Hindlimb muscle (tissue), 1 donor: Measurements from ENCODE around the gene OR13J1. TPM values are rescaled to one million over a fixed set of nuclear protein-coding genes. Genes with fewer than 3 reads are reported as not detected.

Source experiments
- DNase-seq: peaks from one replicate; pipeline ENCODE4 v3.0.0-alpha.2; 2013
- polyA plus RNA-seq: library from polyadenylated mRNA; unstranded; fragments of 120-200 nt; gene quantifications from one replicate; pipeline ENCODE4 v1.2.1, GENCODE V29; 2013; ENCODE audit not compliant: insufficient read length

The OR13J1 gene
- polyA plus RNA-seq, 1 donor: not detected

- DNase-seq: no peak
Observed at GRCh38 chr9:35856882-35857281, 13.3 kb downstream of the OR13J1 start.

- DNase-seq: no peak
Observed at GRCh38 chr9:35856206-35856605, 14.0 kb downstream of the OR13J1 start.

DNA sequence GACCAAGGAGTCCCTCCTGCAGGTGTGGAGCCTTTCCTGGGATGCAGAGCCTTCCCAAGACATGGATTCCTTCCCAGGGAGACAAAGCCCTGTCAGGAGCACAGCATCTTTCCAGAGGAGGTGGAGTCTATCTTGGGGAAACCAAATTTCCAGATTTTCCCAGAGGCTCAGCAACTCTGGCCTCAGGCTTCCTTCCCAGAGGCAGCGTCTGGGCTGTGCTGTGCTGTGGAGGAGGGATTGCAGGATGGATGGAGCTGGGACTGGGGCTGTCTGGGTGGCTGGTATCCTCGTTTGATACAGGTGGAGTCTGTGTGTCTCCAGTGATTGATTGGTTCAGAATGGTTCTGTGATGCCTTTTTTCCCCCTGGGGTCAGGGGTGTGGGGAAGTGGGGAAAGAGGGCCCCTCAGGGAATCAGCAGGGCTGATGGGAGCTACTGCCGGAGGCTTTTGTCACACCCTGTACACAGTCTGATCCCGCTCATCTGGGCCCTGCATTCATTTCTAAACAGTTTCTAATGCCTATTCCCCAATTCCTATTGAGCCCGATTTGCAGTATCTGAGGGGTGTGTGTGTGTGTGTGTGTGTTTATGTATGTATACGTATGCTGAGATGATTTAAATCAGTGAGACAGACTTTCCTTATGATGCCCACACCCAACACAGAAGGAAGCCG lies 16.0 kb downstream of the OR13J1 start:
- DNase-seq: no peak

DNA sequence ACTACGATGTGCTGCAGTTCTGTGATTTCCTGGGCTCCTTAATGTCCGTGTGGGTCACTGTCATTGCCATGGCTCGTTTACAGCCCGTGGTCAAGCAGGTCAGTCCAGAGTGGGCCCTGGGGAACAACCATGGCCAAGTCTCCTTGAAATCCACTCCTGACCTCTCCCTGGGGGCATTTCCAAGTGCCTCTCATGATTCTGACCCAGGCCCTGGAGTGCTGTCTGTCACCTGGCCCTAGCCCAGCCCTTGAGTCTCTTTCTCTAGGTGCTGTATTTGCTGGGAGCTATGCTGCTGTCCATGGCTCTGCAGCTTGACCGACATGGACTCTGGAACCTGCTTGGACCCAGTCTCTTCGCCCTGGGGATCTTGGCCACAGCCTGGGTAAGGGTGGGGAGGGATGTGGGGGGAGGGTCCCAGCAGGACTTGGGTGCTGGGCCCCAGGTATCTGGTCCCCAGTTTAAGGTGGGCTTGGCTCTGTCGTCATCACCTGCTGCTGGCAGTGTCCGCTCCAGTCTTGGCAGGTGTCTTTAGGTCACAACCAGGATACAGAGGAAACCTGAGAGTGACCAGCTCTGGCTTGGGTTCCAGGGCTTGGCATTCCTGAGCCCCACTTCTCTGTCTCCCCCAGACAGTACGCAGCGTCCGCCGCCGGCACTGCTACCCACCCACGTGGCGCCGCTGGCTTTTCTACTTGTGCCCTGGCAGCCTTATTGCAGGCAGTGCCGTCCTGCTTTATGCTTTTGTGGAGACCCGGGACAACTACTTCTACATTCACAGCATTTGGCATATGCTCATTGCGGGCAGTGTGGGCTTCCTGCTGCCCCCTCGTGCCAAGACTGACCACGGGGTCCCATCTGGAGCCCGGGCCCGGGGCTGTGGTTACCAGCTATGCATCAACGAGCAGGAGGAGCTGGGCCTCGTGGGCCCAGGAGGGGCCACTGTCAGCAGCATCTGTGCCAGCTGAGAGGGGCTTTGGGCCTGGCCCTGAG lies 17.0 kb downstream of the OR13J1 start:
- no peak for DNase-seq

DNA sequence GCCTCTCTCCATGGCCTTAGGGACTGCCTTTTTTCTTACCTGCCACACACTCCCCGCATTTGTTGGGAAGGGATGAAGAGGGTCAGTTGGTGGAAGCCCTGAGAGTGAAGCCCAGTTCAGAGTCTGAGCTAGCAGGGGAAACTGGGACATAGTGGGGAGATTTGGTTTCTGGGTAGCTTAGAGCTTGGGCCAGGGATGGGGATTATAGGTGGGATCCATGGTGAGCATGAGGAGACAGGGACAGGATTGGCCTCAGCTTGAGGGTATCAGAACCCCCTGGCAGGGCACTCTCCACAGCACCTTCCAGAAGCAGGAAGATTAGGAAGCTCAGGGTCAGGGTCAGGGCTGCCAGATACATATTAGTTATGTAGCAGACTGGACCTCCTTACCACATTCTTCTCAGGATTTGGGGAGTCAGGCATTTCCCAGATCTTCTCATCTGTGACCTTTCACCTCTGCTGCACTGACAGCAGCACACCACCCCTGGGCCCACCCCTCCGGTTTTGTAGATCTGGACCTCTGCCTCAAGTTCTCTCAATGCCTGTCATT lies 17.9 kb downstream of the OR13J1 start:
- no peak for DNase-seq

DNA sequence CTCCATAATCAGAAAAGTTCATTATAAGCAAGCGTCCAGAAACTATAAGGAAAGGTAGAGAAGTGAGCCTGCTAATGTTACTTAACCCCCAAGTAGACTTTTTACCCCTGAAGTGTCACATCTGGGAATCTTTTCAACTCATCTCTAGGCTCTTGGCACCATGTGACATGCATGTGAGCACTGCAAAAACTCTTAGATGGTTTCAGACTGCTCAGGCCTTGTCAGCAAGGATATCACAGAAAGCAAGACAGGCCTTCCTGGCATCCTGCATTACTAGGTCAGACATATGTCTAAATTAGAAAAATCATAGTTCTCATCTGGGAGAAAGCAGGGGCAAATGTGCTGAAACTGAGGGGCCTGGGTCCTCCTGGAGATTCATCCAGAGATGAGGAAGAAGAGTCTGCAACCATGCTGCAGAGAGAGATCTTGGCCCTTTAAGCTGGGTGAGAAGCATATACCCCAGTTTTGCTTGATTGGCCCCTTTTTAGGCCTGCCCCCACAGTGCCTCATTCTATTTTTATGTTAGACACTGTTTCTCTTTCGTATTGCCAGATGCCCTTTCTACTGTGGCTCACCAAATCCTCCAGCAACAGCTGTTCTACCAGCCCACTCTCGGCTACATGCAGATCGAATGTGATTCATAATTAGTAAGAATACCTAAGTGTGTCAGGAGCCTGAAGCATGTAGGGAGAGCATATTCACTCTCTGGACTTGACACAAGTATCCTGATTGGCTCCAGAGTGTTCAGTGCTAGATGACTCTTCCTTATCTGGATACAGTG lies 22.2 kb downstream of the OR13J1 start:
- no peak for DNase-seq

- no peak for DNase-seq
Observed at GRCh38 chr9:35845824-35846771, 24.1 kb downstream of the OR13J1 start.

DNA sequence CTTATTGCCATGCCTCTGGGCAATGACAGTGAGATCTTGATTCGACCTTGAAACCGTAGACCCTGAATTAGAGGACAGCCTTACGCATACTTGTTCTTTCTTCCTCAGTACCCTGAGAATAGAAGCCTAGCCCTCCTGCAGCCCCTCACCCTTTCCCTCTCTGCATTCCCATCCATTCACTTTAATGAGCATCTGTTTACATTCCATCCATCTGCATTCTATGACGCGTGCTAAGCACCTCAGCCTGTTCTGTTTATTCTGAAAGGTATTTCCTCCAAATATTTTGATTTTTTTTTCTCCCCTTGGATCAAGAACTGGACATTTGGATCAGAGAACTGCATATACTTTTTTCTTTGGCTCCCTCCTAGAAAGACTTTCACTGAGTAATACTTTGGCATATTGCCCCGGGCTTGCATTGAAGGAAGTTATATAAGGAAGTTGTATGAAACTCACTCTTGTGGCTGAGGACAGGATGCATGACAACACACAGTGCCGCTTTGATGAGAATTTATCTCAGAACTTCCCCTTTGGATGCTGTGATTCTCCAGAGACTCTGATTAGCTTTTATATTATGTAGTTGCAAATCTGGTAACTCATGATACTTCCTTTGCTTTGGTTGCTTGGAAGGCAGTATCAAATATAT lies 25.5 kb downstream of the OR13J1 start:
- peak; percentile 88 for DNase-seq

DNA sequence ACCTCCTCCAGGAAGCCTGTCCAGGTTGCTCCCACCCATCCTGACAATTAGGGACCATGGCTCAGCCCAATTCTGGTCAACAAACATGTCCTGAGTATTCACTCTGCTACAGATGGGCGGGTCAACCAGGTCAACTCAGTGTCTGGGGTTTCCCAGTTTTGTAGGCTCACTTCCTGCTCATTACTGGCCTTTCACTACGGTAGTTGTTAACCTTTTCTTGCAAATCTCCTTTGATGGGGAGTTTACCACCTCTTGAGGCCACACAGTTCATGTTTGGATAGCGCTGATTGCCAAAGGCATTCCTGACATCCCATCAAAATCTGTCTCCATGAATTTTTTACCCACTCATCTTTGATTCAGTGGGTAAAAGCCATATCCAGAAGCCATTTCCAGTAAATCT lies 27.4 kb downstream of the OR13J1 start:
- no peak for DNase-seq

DNA sequence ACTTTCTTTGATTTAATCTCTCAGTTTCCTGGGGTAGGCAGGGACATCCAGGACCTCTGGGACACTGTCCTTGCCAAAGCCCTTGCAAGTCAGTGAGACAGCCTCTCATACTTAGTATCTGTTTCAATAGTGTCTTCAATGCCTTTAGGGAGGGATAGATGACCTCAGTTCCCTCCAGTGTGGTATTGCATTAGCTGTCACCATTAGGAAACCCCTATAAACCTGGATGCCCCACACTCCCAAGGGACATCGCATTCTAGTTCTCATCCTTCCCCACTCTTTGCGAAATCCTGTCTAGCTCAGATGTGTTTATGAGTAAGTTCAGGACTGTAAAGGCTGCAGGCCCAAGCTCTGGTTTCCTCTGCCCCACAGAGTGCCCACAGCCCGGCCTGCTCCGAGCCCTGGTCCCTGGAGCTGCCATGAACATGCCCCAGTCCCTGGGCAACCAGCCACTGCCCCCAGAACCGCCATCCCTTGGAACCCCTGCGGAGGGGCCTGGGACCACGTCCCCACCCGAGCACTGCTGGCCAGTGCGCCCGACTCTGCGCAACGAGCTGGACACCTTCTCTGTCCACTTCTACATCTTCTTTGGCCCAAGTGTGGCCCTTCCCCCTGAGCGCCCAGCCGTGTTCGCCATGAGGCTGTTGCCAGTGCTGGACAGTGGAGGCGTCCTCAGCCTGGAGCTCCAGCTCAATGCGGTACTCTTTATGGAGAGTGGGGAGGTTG lies 28.0 kb downstream of the OR13J1 start:
- DNase-seq: no peak

GRCh38 chr9:35841645-35841900 lies 28.6 kb downstream of the OR13J1 start:
- no peak for DNase-seq

DNA sequence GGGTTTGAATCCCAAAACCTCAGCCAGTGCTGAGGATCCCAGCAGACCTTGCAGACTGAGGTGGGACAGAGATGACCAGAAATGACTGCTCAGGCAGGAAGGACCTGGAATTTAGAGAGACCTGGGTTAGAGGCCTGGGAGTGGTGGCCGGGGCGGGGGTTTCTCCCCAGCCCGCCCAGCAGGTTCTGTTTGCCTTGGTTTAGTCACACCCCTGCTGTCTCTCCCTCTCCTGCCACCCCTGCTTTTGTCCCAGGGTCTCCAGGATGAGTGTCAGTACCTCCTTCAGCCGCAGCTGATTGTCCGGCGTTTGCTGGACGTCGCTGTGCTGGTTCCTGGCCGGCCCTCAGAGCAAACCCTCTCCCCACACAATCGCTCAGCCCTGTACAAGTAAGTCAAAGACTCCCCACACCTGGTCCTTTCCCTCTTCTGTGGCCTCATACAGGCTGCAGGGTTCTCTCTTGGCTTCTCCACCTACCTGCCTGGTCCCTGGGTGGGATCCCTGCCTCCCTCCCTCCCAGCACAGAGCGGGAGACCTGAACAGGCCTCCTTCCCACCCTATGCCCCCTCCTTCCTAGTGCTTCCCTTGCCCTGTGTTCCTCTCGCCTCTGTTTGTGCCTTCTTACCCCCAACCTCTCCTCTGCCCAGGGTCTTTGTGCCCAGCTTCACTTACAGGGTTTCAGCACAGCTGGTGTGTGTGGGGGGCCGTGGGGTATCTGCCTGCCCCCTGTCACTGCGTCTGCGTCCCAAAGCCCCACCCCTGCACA lies 29.1 kb downstream of the OR13J1 start:
- no peak for DNase-seq

DNA sequence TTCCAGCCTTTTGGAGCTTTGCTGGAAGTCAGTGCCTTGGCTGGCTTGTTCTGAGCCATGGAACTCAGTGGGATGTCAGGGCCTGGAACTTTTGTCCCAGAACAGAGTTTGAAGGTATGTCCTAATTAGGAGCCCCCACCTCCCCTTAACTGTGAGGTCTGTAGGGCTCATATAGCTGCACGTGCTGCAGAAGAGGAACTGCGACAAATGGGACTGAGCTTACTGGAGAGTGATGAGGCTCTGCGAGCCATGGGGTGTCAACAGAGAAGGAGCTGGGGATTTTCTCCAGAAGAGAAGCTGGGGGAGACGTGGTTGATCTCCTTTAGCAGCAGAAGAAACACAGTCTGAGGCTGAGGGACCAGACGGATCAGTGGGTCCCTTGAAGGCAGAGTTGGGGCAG lies 30.3 kb downstream of the OR13J1 start:
- no peak for DNase-seq

DNA sequence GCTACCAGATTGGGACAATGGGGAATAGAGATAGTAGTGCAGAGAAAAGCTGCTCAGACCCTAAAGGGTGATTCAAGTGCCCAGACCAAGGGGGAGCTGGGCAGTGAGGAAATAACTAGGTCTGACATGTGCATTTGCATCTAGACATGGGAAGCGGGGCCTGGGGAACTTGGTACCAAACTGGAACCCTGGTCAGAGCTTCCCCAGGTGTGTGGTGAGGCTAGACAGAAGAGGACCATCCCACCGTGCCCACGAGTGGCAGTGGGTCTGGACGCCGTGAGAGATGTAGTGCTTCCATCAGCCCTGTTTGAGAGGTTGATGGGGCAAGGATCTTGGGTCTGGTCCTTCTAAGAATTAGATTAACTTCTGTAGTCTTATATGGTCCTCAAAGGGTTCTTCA lies 33.6 kb downstream of the OR13J1 start:
- no peak for DNase-seq

DNA sequence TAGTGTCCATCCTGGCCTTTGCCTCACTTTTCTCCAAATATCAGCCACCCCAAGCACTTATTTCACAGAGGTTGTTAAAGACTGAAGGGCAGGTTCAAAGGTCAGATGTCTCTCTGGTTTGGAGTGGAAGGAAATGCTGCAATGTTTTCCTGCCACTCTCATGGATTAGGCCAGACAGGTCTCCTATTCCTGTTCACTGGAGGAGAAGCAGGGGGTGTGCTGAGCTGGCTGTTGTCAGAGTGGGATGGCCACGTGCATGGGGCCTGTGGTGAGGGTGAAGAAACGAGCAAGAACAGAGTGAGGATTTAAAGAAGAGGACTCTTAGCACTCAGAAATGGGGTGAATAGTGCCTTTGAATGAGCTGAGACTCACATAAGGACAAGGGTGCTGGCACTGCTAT lies 34.4 kb downstream of the OR13J1 start:
- DNase-seq: no peak

GRCh38 chr9:35835216-35835632 lies 35.0 kb downstream of the OR13J1 start:
- DNase-seq: no peak

- DNase-seq: no peak
Observed at GRCh38 chr9:35834260-35835215, 35.7 kb downstream of the OR13J1 start.

GRCh38 chr9:35832814-35833213 lies 37.4 kb downstream of the OR13J1 start:
- DNase-seq: no peak

DNA sequence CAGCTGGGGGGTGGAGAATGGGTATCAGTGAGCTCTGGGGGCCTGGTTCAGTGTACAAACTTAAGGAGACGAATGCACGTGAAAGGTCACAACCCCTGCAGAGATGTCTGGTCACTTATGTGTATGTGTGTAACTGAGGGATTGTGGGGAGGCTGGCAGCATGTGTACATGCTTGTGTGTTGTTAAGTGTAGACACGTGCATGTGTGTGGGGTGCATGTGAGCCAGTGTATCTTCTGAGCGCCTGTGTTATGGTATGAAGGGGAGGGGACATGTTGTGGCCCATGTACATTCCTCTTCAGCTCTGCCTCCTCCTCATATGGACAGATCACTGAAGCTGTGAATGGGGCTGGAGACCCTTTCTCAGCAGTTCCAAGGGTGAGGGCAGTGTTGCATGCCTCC lies 39.2 kb downstream of the OR13J1 start:
- DNase-seq: no peak
